Stimulated activated CD4-positive, alpha-beta T cell treated with anti-CD3 and anti-CD28 coated beads, TNF-alpha, amount 100 ng/mL, for 24 hours (primary cell): Measurements from ENCODE around the gene CMSS1.

Experiments used
- DNase-seq, 3 experiments: peaks; one replicate each; pipeline ENCODE4 v3.0.0-alpha.2; 2020; ENCODE audit warnings: low read depth in 3 of 3

CMSS1 gene

GRCh38 chr3:100140976-100141375 is 323.3 kb downstream of the CMSS1 start:
- no peak for DNase-seq

- no peak for DNase-seq
Measured at GRCh38 chr3:100141586-100141985, 323.9 kb downstream of the CMSS1 start.

- DNase-seq: no peak
Measured at GRCh38 chr3:100144255-100144866, 326.7 kb downstream of the CMSS1 start.

- DNase-seq: no peak
Measured at GRCh38 chr3:100149130-100149529, 331.5 kb downstream of the CMSS1 start.

GRCh38 chr3:100149713-100150415 is 332.2 kb downstream of the CMSS1 start:
- no peak for DNase-seq

- DNase-seq: no peak
Measured at GRCh38 chr3:100150473-100150872, 332.8 kb downstream of the CMSS1 start.

- no peak for DNase-seq
Measured at GRCh38 chr3:100151024-100151707, 333.5 kb downstream of the CMSS1 start.

- DNase-seq: no peak
Measured at GRCh38 chr3:100154171-100154570, 336.5 kb downstream of the CMSS1 start.

- DNase-seq: no peak
Measured at GRCh38 chr3:100155128-100155527, 337.5 kb downstream of the CMSS1 start.

GRCh38 chr3:100155590-100155989 is 337.9 kb downstream of the CMSS1 start:
- no peak for DNase-seq

GRCh38 chr3:100157685-100158084 is 340.0 kb downstream of the CMSS1 start:
- no peak for DNase-seq

GRCh38 chr3:100158918-100159330 is 341.3 kb downstream of the CMSS1 start:
- no peak for DNase-seq

- DNase-seq: no peak
Measured at GRCh38 chr3:100159331-100160153, 341.9 kb downstream of the CMSS1 start.

GRCh38 chr3:100160521-100160920 is 342.9 kb downstream of the CMSS1 start:
- DNase-seq: no peak

- DNase-seq: no peak
Measured at GRCh38 chr3:100163787-100164186, 346.1 kb downstream of the CMSS1 start.

GRCh38 chr3:100164743-100165142 is 347.1 kb downstream of the CMSS1 start:
- no peak for DNase-seq

- no peak for DNase-seq
Measured at GRCh38 chr3:100165926-100166550, 348.4 kb downstream of the CMSS1 start.

- DNase-seq: no peak
Measured at GRCh38 chr3:100169201-100169920, 351.7 kb downstream of the CMSS1 start.

- DNase-seq: no peak
Measured at GRCh38 chr3:100170486-100170885, 352.8 kb downstream of the CMSS1 start.

- no peak for DNase-seq
Measured at GRCh38 chr3:100171211-100171914, 353.7 kb downstream of the CMSS1 start.
